Effector memory CD8-positive, alpha-beta T cell (primary cell): ENCODE data around the gene HTR7.

Experiments
- ATAC-seq: fragments of 150-1000 bp; cut with Tn5 transposase; replicated peaks from 2 replicates; pipeline ENCODE4 v1.10.0; 2021; ENCODE audit warnings: mild to moderate bottlenecking, moderate library complexity
- DNase-seq, 3 experiments: peaks; one replicate each; pipeline ENCODE4 v3.0.0; 2021
- H3K27ac Mint-ChIP-seq, 2 donors: one replicate each; pipeline ENCODE4 v1.8.0; 2022; ENCODE audit warnings: mild to moderate bottlenecking in 2 of 2, mixed read lengths in 2 of 2, moderate library complexity in 2 of 2
- H3K27me3 Mint-ChIP-seq, 2 donors: one replicate each; pipeline ENCODE4 v1.8.0; 2022; ENCODE audit warnings: mixed read lengths in 2 of 2
- H3K36me3 Mint-ChIP-seq: one replicate; pipeline ENCODE4 v1.8.0; 2022; ENCODE audit warnings: mild to moderate bottlenecking, moderate library complexity, mixed read lengths; ENCODE audit not compliant: insufficient read depth
- H3K4me1 Mint-ChIP-seq, 2 donors: one replicate each; pipeline ENCODE4 v1.8.0; 2022; ENCODE audit warnings: low read depth in 2 of 2, mixed read lengths in 2 of 2
- H3K4me3 Mint-ChIP-seq, 2 donors: one replicate each; pipeline ENCODE4 v1.8.0; 2022; ENCODE audit warnings: mild to moderate bottlenecking in 2 of 2, mixed read lengths in 2 of 2, moderate library complexity in 2 of 2
- H3K9me3 Mint-ChIP-seq, 2 donors: one replicate each; pipeline ENCODE4 v1.8.0; 2022; ENCODE audit warnings: mixed read lengths in 2 of 2

Gene HTR7

GRCh38 chr10:90871766-90872647 lies 14.2 kb upstream of the HTR7 start, which contains the start of gene RPP30:
Gene RPP30, plus strand, starts transcription at chr10:90871974. Its CDS starts 13 bp downstream, at chr10:90871987.
- ATAC-seq = peak; percentile 99
- peaks cover 6% of the 10 kb centered on the region for H3K36me3 Mint-ChIP-seq

GRCh38 chr10:90871279-90871765 lies 13.5 kb upstream of the HTR7 start:
- H3K4me3 Mint-ChIP-seq = peak overlapping the region; percentile 90 to 97
- H3K36me3 Mint-ChIP-seq = peaks cover 6% of the 10 kb centered on the region
- peaks cover 33 to 37% of the 10 kb centered on the region in 2 donors for H3K27me3 Mint-ChIP-seq
- no peaks in the 10 kb centered on the region for H3K9me3 Mint-ChIP-seq
- H3K27ac Mint-ChIP-seq = peak overlapping the region; percentile 82 to 95
- peaks cover 17 to 35% of the 10 kb centered on the region in 2 donors for H3K4me1 Mint-ChIP-seq
- ATAC-seq (peak; percentile 51), DNase-seq (peak in 1 of 3 experiments; percentile 20)

More at GRCh38 chr10:90871766-90872647, 14.2 kb upstream of the HTR7 start, which contains the start of gene RPP30:
- Mint-ChIP-seq H3K4me1 (peaks cover 17 to 37% of the 10 kb centered on the region in 2 donors), H3K9me3 (no peaks in the 10 kb centered on the region), H3K27me3 (peaks cover 33 to 37% of the 10 kb centered on the region in 2 donors), H3K4me3 (peak within 1 kb of the TSS; percentile 90 to 97), H3K27ac (peak within 1 kb of the TSS; percentile 82 to 95)
- DNase-seq = peak; percentile 70 to 75 (median 72)

GRCh38 chr10:90866050-90866598 lies 8.3 kb upstream of the HTR7 start:
- ATAC-seq (no peak), DNase-seq (no peak)
- Mint-ChIP-seq H3K36me3 (no peaks in the 10 kb centered on the region), H3K27ac (no peak overlapping the region), H3K4me3 (no peak overlapping the region), H3K9me3 (no peaks in the 10 kb centered on the region), H3K27me3 (peaks cover 55 to 58% of the 10 kb centered on the region in 2 donors), H3K4me1 (peaks cover 2 to 7% of the 10 kb centered on the region in 2 donors)

GRCh38 chr10:90865401-90865800 lies 7.6 kb upstream of the HTR7 start:
- Mint-ChIP-seq H3K4me1 (peaks cover 1% of the 10 kb centered on the region in 2 donors), H3K4me3 (no peak overlapping the region), H3K27ac (no peak overlapping the region), H3K27me3 (peaks cover 58 to 61% of the 10 kb centered on the region in 2 donors), H3K9me3 (no peaks in the 10 kb centered on the region), H3K36me3 (no peaks in the 10 kb centered on the region)
- ATAC-seq (no peak), DNase-seq (no peak)

- Mint-ChIP-seq H3K27ac (no peak overlapping the region), H3K4me3 (no peak overlapping the region), H3K9me3 (no peaks in the 10 kb centered on the region), H3K4me1 (peaks cover 4% of the 10 kb centered on the region in 2 donors), H3K27me3 (peaks cover 38 to 43% of the 10 kb centered on the region in 2 donors), H3K36me3 (no peaks in the 10 kb centered on the region)
- DNase-seq (no peak), ATAC-seq (no peak)
Observed at GRCh38 chr10:90862908-90863514, 5.2 kb upstream of the HTR7 start.

- ATAC-seq (no peak), DNase-seq (no peak)
- Mint-ChIP-seq H3K27me3 (peaks cover 31 to 52% of the 10 kb centered on the region in 2 donors), H3K27ac (no peak overlapping the region), H3K4me1 (peaks cover 8 to 10% of the 10 kb centered on the region in 2 donors), H3K36me3 (peaks cover 4% of the 10 kb centered on the region), H3K4me3 (no peak overlapping the region), H3K9me3 (no peaks in the 10 kb centered on the region)
Observed at GRCh38 chr10:90860790-90861189, 3.0 kb upstream of the HTR7 start.

GRCh38 chr10:90859321-90859751 lies 1.5 kb upstream of the HTR7 start:
- no peaks in the 10 kb centered on the region for H3K9me3 Mint-ChIP-seq
- peak overlapping the region in 1 of 2 donors; percentile 89 for H3K4me3 Mint-ChIP-seq
- DNase-seq (no peak), ATAC-seq (no peak)
- no peak overlapping the region for H3K27ac Mint-ChIP-seq
- H3K36me3 Mint-ChIP-seq = peaks cover 4% of the 10 kb centered on the region
- H3K4me1 Mint-ChIP-seq = peaks cover 8 to 10% of the 10 kb centered on the region in 2 donors
- H3K27me3 Mint-ChIP-seq = peaks cover 32 to 66% of the 10 kb centered on the region in 2 donors

- peaks cover 32 to 66% of the 10 kb centered on the region in 2 donors for H3K27me3 Mint-ChIP-seq
- no peak for DNase-seq
- peak overlapping the region; percentile 28 to 88 for H3K27ac Mint-ChIP-seq
- no peak for ATAC-seq
- H3K9me3 Mint-ChIP-seq = no peaks in the 10 kb centered on the region
- peaks cover 8 to 10% of the 10 kb centered on the region in 2 donors for H3K4me1 Mint-ChIP-seq
- peaks cover 4% of the 10 kb centered on the region for H3K36me3 Mint-ChIP-seq
- H3K4me3 Mint-ChIP-seq = peak overlapping the region; percentile 89 to 92
Observed at GRCh38 chr10:90858461-90858968, 676 bp upstream of the HTR7 start.

GRCh38 chr10:90856964-90857634 lies 740 bp downstream of the HTR7 start:
- Mint-ChIP-seq H3K4me1 (peaks cover 8 to 10% of the 10 kb centered on the region in 2 donors), H3K27ac (no peak overlapping the region), H3K27me3 (peaks cover 35 to 72% of the 10 kb centered on the region in 2 donors), H3K4me3 (peak overlapping the region; percentile 76 to 84), H3K36me3 (peaks cover 4% of the 10 kb centered on the region), H3K9me3 (no peaks in the 10 kb centered on the region)
- peak; percentile 21 for ATAC-seq
- no peak for DNase-seq

GRCh38 chr10:90856261-90856660 lies 1.6 kb downstream of the HTR7 start:
- H3K27ac Mint-ChIP-seq = no peak overlapping the region
- no peak for ATAC-seq
- peaks cover 8 to 10% of the 10 kb centered on the region in 2 donors for H3K4me1 Mint-ChIP-seq
- peaks cover 4% of the 10 kb centered on the region for H3K36me3 Mint-ChIP-seq
- H3K9me3 Mint-ChIP-seq = peaks cover 0 to 2% of the 10 kb centered on the region in 2 donors
- peaks cover 38 to 80% of the 10 kb centered on the region in 2 donors for H3K27me3 Mint-ChIP-seq
- H3K4me3 Mint-ChIP-seq = peak overlapping the region; percentile 25 to 76
- no peak for DNase-seq

GRCh38 chr10:90855126-90855525 lies 2.7 kb downstream of the HTR7 start:
- Mint-ChIP-seq H3K27me3 (peaks cover 43 to 83% of the 10 kb centered on the region in 2 donors), H3K9me3 (peaks cover 8 to 11% of the 10 kb centered on the region in 2 donors), H3K4me1 (peaks cover 8 to 10% of the 10 kb centered on the region in 2 donors), H3K27ac (no peak overlapping the region), H3K4me3 (no peak overlapping the region), H3K36me3 (peaks cover 4% of the 10 kb centered on the region)
- ATAC-seq (no peak), DNase-seq (no peak)

- DNase-seq = no peak
- H3K4me3 Mint-ChIP-seq = no peak overlapping the region
- H3K36me3 Mint-ChIP-seq = no peaks in the 10 kb centered on the region
- peaks cover 57 to 67% of the 10 kb centered on the region in 2 donors for H3K27me3 Mint-ChIP-seq
- H3K9me3 Mint-ChIP-seq = peaks cover 8 to 13% of the 10 kb centered on the region in 2 donors
- no peak overlapping the region for H3K27ac Mint-ChIP-seq
- no peaks in the 10 kb centered on the region for H3K4me1 Mint-ChIP-seq
- ATAC-seq = no peak
Observed at GRCh38 chr10:90849956-90850749, 7.7 kb downstream of the HTR7 start.
